NCI-H226 (cell line): ENCODE measurements around the gene WDR54.
"Not testable (repeated sequence)": the region's sequence is repeated elsewhere in the genome, so short reads cannot be mapped to it uniquely, and the experiment has no call there.

Source experiments
- DNase-seq: peaks from one replicate; pipeline ENCODE4 v3.0.0-alpha.2; 2015

Gene WDR54

GRCh38 chr2:74430502-74430901 is 9.0 kb downstream of the WDR54 start:
- no peak for DNase-seq

GRCh38 chr2:74436111-74436805 is 14.7 kb downstream of the WDR54 start:
- DNase-seq = no peak

- no peak for DNase-seq
These were observed 15.5 kb downstream of the WDR54 start for GRCh38 chr2:74436848-74437695.

GRCh38 chr2:74438248-74438647 is 16.7 kb downstream of the WDR54 start:
- DNase-seq = no peak

GRCh38 chr2:74439373-74439772 is 17.8 kb downstream of the WDR54 start:
- no peak for DNase-seq

- no peak for DNase-seq
These were observed 18.4 kb downstream of the WDR54 start for GRCh38 chr2:74439803-74440377.

GRCh38 chr2:74440378-74441169 is 19.0 kb downstream of the WDR54 start:
- DNase-seq = no peak

- DNase-seq = no peak
These were observed 19.7 kb downstream of the WDR54 start for GRCh38 chr2:74441170-74441689.

- no peak for DNase-seq
These were observed 20.4 kb downstream of the WDR54 start, which contains the start of gene RTKN for GRCh38 chr2:74441690-74442482. Gene RTKN, minus strand, starts transcription at chr2:74441937. Its CDS starts 121 bp downstream, at chr2:74441816.

GRCh38 chr2:74442483-74443297 is 21.2 kb downstream of the WDR54 start:
- DNase-seq = not testable (repeated sequence)

- DNase-seq = no peak
These were observed 23.2 kb downstream of the WDR54 start for GRCh38 chr2:74444498-74445318.

GRCh38 chr2:74447230-74447999 is 25.9 kb downstream of the WDR54 start:
- DNase-seq = no peak

GRCh38 chr2:74448771-74449170 is 27.2 kb downstream of the WDR54 start:
- DNase-seq = no peak

GRCh38 chr2:74450570-74451190 is 29.1 kb downstream of the WDR54 start:
- no peak for DNase-seq

GRCh38 chr2:74454654-74455511 is 33.4 kb downstream of the WDR54 start, which contains the start of gene INO80B:
Gene INO80B, plus strand, starts transcription at chr2:74455087. Its CDS starts 30 bp downstream, at chr2:74455117.
- peak; percentile 87 for DNase-seq

- no peak for DNase-seq
These were observed 35.6 kb downstream of the WDR54 start for GRCh38 chr2:74457129-74457548.

- no peak for DNase-seq
These were observed 36.1 kb downstream of the WDR54 start for GRCh38 chr2:74457549-74458131.
